Duodenal mucosa (tissue), 2 donors: ENCODE results near the gene DLG2.

ENCODE experiments used
- H3K27ac ChIP-seq: one replicate; pipeline ENCODE4 v1.7.0; 2013; ENCODE audit warnings: low read depth, low read length
- H3K27me3 ChIP-seq, 2 donors: one replicate each; pipeline ENCODE4 v1.7.0; 2013; ENCODE audit warnings: low read length in 2 of 2, control low read depth in 1 of 2; ENCODE audit not compliant: insufficient read depth in 2 of 2, control insufficient read depth in 1 of 2
- H3K36me3 ChIP-seq, 2 donors: one replicate each; pipeline ENCODE4 v1.7.0; 2013; ENCODE audit warnings: low read length in 2 of 2, control low read depth in 1 of 2; ENCODE audit not compliant: insufficient read depth in 2 of 2, control insufficient read depth in 1 of 2
- H3K4me1 ChIP-seq, 2 donors: one replicate each; pipeline ENCODE4 v1.7.0; 2013; ENCODE audit warnings: low read length in 2 of 2, control low read depth in 1 of 2; ENCODE audit not compliant: insufficient read depth in 2 of 2, control insufficient read depth in 1 of 2
- H3K4me3 ChIP-seq, 2 donors: one replicate each; pipeline ENCODE4 v1.7.0; 2013; ENCODE audit warnings: low read length in 2 of 2, low read depth in 1 of 2
- H3K9ac ChIP-seq, 2 donors: one replicate each; pipeline ENCODE4 v1.7.0; 2013; ENCODE audit warnings: low read length in 2 of 2, low read depth in 1 of 2
- H3K9me3 ChIP-seq, 2 donors: one replicate each; pipeline ENCODE4 v1.7.0; 2013; ENCODE audit warnings: low read length in 2 of 2, control low read depth in 1 of 2; ENCODE audit not compliant: control insufficient read depth in 1 of 2

The DLG2 gene

DNA sequence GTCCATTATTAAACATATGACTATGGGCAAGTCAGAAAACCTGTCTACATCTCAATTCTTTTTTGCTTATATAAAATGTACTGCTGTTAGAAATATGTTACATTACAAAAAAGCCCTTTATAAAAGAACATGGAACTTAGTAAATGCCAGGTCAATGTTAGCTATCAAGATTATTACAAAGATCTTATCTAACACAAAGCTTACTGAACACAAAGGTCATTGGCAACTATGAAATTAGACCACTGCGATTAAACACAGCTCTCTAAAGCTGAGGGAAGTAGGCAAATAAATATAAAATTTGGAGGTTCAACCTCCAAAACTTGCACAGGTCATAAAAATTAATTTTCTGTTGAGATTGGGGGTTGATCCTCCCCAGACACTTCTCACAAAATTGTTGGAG is 1648.2 kb downstream of the DLG2 start:
- Histone ChIP-seq H3K9ac (no peak overlapping the region), H3K4me1 (no peaks in the 10 kb centered on the region), H3K4me3 (no peak overlapping the region), H3K36me3 (no peaks in the 10 kb centered on the region), H3K27ac (no peak overlapping the region), H3K27me3 (no peaks in the 10 kb centered on the region), H3K9me3 (no peaks in the 10 kb centered on the region)

DNA sequence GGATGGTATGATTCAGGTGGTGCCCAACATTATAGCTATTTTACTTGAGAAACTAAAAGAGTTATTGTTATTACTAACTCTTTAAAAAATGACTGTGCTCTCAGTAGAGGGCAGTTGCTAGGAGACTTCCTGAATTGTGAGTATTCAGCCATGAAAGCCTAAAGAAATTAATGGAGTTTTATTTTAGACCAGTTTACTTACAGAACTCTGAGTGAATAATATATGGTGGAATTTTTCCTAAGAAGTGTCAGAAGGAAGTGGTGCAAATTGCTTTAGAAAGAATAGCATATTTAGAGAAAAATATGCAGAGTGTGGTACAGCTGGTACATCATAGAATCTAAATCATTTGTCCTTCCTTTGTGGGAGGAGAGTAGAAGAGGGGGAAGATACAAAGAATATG is 1651.1 kb downstream of the DLG2 start:
- Histone ChIP-seq H3K4me3 (no peak overlapping the region), H3K27me3 (no peaks in the 10 kb centered on the region), H3K9me3 (no peaks in the 10 kb centered on the region), H3K36me3 (no peaks in the 10 kb centered on the region), H3K4me1 (no peaks in the 10 kb centered on the region), H3K9ac (no peak overlapping the region), H3K27ac (no peak overlapping the region)

DNA sequence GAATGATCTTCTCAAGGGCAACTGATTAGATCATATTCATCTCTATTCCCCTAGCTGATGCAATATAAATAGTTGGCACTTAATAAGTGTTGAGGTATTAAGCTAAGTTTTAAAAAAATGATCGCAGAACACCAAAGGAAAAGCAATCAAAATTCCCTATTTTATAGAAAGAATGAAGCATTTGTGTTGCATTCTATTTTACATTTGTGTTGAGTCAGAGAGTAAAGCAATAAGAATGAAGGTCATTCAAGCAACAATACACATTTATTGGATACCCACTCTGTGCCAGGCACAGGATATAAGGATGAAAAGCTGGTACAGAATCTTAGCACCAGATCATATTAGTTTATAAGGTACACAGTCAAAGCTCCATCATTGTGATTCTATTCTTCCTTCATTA is 1654.6 kb downstream of the DLG2 start:
- Histone ChIP-seq H3K4me1 (no peaks in the 10 kb centered on the region), H3K9me3 (no peaks in the 10 kb centered on the region), H3K4me3 (no peak overlapping the region), H3K9ac (no peak overlapping the region), H3K27ac (no peak overlapping the region), H3K27me3 (no peaks in the 10 kb centered on the region), H3K36me3 (no peaks in the 10 kb centered on the region)

DNA sequence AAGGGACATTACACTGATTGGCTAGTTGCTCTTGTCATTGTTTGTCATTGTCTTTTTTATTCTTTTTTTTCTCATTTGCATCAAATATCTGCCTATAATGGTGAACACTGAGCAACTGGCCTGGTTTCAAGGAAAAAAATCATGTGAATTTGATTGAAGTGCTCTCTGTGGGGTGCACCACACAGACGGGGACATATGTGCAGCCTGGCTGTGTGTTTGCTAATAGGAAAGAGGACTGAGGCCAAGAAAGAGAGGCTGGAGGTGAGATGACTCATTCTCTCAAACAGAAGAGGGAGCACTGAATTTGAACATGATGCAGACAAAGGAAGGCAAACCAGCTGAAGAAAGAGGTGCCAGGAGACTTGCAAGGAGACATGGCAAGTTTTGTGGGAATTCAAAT is 1656.1 kb downstream of the DLG2 start:
- Histone ChIP-seq H3K36me3 (no peaks in the 10 kb centered on the region), H3K27ac (no peak overlapping the region), H3K9ac (no peak overlapping the region), H3K4me1 (no peaks in the 10 kb centered on the region), H3K9me3 (no peaks in the 10 kb centered on the region), H3K4me3 (no peak overlapping the region), H3K27me3 (no peaks in the 10 kb centered on the region)

DNA sequence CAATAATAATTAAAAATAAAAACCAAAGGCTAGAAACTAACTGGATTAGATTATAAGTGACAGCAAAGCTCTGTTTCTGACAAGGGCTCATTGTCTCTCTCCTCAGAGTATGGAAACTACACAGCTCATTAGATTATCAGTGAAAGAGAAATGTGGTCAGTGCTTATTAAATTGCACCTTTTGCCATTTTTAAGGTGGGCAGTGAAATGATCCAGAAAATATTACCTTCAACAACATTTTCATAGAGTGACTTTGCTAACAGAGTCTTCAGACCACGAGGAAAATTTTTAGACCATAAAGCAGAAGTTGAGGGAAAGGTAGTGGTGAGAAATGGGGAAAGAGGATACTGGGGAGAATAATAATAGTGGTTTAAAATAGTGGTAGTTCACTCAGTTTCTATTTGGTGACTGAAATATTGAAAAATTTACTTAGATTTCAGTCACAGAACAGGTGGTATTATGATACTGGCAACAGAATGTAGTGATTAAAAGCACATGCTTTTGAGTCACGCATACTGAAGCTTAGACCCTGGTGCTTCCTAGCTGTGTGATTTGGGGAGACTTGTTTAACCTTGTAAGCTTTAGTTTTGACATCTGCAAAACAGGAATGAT is 1657.0 kb downstream of the DLG2 start:
- H3K4me1 ChIP-seq, result no peaks in the 10 kb centered on the region
- H3K4me3 ChIP-seq, result no peak overlapping the region
- no peak overlapping the region for H3K9ac ChIP-seq
- no peaks in the 10 kb centered on the region for H3K36me3 ChIP-seq
- H3K27me3 ChIP-seq, result no peaks in the 10 kb centered on the region
- H3K27ac ChIP-seq, result no peak overlapping the region
- H3K9me3 ChIP-seq, result no peaks in the 10 kb centered on the region

DNA sequence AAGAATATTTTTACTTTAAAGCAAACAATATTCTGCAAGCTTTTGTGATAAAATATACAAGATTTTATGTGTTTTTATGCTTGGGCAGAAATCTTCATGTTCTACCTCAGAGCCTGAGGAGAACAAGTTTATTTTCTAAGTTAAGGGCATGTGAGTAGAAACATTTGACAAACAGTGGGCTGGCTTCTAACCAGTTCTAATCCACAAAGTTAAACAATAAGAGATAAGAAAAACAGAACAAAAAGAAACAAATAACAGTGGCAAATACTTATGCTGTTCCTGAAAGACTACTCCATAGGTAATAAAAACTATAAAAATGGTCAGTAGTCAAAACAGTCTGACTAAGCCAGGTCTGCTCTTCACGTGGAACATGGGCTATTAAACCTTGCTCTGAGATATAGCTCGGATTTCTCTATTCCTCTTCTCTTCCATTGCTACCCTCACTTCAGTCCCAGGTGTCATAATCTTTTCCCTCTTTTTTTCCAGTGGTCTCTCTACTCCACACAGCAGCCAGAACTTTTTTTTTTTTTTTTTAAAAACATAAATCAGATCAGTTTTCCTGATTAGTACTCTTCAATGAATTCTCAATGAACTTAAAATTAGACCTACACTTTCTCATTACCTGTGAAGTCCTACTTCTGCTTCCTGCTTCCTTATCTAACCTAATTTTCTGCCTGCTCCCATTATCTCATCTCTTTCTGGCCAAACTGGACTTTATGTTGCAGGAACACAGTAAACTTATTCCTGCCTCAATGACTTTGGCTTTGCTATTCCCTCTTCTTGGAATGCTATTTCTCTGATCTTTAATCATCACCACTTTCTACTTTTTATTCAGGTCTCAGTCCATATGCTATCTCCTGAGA is 1669.9 kb downstream of the DLG2 start:
- Histone ChIP-seq H3K4me3 (no peak overlapping the region), H3K27me3 (no peaks in the 10 kb centered on the region), H3K9ac (no peak overlapping the region), H3K27ac (no peak overlapping the region), H3K4me1 (no peaks in the 10 kb centered on the region), H3K9me3 (no peaks in the 10 kb centered on the region), H3K36me3 (no peaks in the 10 kb centered on the region)

DNA sequence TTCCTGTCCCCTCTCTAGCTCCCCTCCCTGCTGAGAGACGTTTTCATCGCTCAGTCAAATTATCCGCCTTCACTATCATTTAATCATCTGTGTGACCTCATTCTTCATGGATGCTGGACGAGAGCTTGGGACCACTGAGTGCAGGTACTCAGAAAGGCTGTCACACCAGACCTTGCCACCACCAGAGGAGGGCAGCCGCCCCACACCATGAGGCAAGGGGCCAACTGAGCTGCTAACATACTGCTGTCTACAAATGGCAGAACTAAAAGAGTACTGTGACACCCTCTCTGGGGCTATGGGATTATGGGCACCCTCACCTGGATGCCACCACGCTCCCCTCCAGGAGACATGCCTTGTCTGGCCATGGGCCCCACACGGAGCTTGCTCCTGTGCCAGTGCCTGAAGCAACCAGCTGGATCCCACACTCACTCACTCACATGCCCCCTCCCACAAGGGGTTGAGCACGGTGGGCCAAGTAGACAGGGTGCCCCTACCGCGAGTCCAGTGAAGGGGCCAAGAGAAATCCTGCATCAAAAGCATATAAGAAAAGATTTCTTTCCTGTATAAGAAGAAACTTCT is 1670.9 kb downstream of the DLG2 start:
- H3K27ac ChIP-seq, result no peak overlapping the region
- no peaks in the 10 kb centered on the region for H3K27me3 ChIP-seq
- no peaks in the 10 kb centered on the region for H3K4me1 ChIP-seq
- H3K4me3 ChIP-seq, result no peak overlapping the region
- no peaks in the 10 kb centered on the region for H3K36me3 ChIP-seq
- H3K9ac ChIP-seq, result no peak overlapping the region
- H3K9me3 ChIP-seq, result no peaks in the 10 kb centered on the region

DNA sequence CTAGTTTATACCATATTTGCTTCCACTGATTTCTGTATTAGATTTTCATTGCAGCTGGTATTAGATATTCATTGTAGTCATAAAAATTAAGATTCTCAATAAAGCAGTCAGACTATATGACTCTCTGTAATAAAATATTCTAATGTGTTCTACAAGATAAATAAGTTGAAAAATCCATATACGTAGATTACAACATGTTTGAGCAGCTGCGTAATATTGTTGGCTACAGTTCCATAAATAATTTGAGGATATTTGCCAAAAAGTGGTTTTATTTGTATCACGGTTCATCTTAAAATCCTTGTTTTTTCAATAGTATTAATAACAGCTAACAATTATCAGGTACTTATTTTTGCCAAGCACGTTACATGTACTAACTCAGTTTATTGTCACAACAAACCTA is 1672.4 kb downstream of the DLG2 start:
- H3K9me3 ChIP-seq, result no peaks in the 10 kb centered on the region
- H3K27me3 ChIP-seq, result no peaks in the 10 kb centered on the region
- H3K36me3 ChIP-seq, result no peaks in the 10 kb centered on the region
- H3K4me3 ChIP-seq, result no peak overlapping the region
- H3K27ac ChIP-seq, result no peak overlapping the region
- no peak overlapping the region for H3K9ac ChIP-seq
- no peaks in the 10 kb centered on the region for H3K4me1 ChIP-seq

DNA sequence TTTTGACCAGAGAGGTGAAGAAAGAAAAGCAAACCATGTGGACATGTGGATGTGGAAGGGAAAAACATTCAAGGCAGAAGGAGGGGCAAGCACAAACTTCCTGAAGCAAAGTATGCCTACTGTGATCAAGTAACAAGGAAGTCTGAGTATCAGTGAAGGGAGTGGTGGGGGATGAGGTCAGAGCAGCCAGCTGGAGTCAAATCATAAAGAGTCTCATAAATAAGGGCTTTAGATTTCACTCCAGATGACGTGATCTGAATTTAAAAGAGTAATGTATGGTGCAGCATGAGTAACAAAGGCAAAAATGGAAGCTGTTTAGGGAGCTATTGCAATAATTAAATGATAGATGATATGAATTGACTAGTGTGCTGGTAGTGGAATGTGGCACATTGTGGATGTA is 1675.6 kb downstream of the DLG2 start:
- Histone ChIP-seq H3K27ac (no peak overlapping the region), H3K9me3 (no peaks in the 10 kb centered on the region), H3K9ac (no peak overlapping the region), H3K4me3 (no peak overlapping the region), H3K27me3 (no peaks in the 10 kb centered on the region), H3K36me3 (no peaks in the 10 kb centered on the region), H3K4me1 (no peaks in the 10 kb centered on the region)

DNA sequence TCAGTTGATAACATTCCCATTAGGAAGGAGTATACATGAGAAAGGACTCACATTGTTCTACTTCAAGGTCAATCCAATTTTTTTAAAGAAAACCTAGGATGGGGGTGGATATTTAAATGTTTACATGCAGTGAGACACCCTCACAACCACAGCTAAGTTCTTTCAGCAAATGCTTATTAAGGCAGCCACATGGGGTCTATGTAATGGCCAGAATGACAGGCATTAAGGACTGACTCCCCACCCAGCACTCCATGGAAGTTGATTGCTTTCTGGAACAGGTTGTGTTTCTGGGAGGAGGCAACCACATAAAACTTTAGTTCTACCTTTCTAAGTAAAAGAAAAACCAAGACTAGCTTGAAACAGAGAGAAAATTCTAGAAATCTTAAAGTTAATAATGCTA is 1678.9 kb downstream of the DLG2 start:
- H3K4me1 ChIP-seq, result no peaks in the 10 kb centered on the region
- H3K9ac ChIP-seq, result no peak overlapping the region
- no peak overlapping the region for H3K27ac ChIP-seq
- H3K36me3 ChIP-seq, result no peaks in the 10 kb centered on the region
- no peaks in the 10 kb centered on the region for H3K9me3 ChIP-seq
- H3K27me3 ChIP-seq, result no peaks in the 10 kb centered on the region
- no peak overlapping the region for H3K4me3 ChIP-seq
